HT-29 (cell line): ENCODE results near the gene UNKL. TPM values are rescaled to one million over a fixed set of nuclear protein-coding genes. Genes with fewer than 3 reads are reported as not detected.
"Not testable (repeated sequence)": the region's sequence is repeated elsewhere in the genome, so short reads cannot be mapped to it uniquely, and the experiment has no call there.

Source experiments
- DNase-seq: peaks from one replicate; pipeline ENCODE4 v3.0.0-alpha.2; 2015; ENCODE audit warnings: low spot score
- total RNA-seq: library from RNA; depleted of rRNA; stranded (reverse); fragments of >200 nt; shearing (Covaris generic); gene quantifications from 2 replicates; pipeline ENCODE4 v1.2.3, GENCODE V29; 2014

Gene UNKL
- total RNA-seq, 1 experiment from 2014 or later = 32.0 TPM

DNA sequence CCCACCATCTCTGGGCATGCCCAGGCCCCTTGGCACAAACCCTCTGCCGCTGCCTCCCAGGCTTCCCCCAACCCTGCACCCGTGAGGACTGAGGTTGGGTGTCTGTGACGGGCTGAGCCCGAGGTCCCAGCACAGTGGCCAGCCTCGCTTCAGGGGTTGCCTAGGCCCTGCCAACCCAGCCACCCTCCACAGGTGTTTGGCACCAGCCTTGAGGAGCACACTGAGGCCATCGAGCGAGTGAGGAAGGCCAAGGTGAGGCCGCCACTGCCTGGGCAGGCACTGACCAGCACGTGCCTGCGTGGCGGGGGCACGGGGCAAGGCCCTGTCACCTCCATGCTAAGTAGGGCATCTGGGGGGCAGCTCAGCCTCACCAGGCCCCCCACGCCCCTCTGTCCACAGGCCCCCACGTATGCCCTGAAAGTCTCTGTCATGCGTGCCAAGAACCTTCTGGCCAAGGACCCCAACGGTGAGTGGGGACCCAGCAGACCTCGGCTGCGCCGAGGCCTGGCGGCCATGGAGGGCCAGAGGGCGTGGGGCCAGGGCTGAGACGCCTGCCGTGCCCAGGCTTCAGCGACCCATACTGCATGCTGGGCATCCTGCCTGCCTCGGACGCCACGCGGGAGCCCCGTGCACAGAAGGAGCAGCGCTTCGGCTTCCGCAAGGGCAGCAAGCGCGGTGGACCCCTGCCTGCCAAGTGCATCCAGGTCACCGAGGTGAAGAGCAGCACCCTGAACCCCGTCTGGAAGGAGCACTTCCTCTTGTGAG is 73.6 kb downstream of the UNKL start:
- no peak for DNase-seq

DNA sequence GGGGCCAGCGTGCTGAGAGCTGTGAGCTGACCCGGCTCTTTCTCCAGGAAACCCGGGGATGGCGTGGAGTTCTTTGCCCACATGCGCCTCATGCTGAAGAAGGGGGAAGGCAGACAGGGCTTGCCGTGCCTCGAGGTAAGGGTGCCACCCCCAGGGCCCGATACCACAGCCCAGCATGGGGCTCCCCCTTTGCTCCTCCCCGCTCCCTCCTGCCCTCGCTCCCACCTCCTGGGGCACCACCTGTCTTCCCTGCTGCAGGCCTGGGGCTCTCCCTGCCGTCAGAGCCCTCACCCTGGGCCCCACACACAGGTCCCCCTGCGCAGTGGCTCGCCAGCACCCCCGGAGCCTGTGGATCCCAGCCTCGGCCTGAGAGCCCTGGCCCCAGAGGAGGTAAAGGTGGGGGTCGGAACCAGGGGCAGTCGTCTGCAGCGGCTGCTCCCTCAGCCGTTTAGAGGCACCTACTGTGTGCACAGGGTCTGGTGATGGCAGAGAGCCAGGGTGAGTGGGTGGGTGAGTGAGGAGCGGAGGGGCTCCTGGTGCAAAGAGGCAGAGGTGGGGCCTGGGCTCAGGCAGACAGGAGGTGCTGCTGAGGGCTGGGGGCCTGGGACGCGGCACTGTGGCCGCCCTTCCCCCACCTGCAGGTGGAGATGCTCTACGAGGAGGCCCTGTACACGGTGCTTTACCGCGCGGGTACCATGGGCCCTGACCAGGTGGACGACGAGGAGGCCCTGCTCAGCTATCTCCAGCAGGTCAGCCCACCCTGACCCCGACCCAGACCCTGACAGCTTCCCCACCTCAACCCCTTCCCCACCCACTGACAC is 75.4 kb downstream of the UNKL start:
- DNase-seq = no peak

DNA sequence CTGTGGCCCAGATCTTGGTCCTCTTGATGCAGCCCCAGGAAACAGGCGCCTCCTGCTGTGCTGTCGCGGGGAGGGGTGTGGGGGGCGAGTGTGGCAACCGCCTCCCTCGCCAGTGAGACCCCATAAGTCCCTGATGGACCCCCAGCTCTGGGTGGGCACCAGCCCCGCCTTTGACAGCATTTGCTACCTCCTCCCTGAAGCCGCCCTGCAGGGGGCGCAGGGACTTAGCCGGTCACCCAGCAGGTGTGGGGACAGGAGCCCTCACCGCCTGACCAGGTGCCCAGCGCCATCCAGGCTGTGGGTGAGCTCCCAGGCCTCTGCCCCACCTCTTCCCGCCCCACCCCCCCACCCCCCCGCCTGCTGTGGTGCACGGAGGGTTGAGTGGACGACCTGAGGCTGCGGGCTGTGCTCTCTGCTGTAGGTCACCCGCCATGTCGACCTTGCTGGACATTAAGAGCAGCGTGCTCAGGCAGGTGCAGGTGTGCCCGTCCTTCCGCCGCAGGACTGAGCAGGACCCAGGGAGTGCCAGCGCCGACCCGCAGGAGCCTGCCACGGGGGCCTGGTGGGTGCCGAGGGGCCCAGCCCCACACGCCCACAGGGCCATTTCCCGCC is 76.3 kb downstream of the UNKL start:
- peak; percentile 70 for DNase-seq

DNA sequence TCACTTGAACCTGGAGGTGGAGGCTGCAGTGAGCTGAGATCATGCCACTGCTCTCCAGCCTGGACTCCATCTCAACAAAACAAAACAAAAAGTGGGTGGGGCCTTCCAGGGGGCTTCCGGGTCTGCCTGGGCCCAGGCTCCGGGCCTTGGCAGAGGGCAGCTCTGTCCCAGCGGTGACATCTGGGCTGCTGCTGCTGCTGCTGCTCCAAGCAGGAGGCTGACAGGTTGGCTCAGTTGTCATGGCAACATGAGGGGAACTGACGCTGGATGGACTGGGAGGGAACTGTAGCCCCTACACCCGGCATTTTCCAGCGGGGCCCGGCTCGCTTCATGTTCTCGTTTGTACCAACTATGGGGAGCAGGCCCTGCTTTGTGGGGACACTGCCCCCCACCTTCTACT is 77.0 kb downstream of the UNKL start:
- DNase-seq = no peak

DNA sequence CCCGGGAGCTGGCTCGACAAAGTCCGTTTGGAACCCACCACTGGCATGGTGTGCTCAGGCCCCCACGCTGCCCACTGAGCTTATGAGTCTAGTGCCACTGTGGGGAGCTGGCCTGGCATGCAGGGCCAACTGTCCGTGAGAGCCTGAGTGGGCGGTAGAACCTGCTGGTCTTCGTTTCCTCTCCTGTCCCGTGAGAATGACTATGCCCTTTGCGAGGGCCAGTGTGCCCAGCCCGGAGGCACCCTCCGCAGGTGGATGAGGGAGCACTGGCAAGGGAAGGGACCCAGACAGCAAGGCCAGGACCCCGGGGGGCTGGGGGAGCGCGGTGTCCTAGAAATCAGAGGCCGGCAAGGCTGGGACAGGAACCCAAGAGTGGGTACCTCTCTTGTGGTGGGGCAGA is 77.9 kb downstream of the UNKL start:
- no peak for DNase-seq

DNA sequence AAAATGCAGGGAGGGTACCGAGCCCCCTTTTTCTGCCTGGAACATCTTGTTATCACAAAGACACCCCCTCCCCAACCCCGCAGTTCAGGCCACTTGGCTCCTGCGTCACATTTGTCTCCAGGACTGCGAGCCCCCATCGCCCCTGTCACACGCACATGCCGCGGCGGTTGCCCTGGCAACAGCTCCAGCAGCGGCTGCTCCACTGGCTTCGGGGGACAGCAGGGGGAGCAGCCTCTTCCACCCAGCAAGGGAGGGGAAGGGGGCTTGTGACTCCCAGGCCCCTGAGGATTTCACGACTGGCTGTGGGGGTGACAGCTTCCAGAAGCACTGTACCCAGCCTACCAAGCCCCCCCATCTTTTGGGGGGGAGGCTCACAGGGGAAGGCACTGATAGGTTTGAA is 78.5 kb downstream of the UNKL start:
- no peak for DNase-seq

DNA sequence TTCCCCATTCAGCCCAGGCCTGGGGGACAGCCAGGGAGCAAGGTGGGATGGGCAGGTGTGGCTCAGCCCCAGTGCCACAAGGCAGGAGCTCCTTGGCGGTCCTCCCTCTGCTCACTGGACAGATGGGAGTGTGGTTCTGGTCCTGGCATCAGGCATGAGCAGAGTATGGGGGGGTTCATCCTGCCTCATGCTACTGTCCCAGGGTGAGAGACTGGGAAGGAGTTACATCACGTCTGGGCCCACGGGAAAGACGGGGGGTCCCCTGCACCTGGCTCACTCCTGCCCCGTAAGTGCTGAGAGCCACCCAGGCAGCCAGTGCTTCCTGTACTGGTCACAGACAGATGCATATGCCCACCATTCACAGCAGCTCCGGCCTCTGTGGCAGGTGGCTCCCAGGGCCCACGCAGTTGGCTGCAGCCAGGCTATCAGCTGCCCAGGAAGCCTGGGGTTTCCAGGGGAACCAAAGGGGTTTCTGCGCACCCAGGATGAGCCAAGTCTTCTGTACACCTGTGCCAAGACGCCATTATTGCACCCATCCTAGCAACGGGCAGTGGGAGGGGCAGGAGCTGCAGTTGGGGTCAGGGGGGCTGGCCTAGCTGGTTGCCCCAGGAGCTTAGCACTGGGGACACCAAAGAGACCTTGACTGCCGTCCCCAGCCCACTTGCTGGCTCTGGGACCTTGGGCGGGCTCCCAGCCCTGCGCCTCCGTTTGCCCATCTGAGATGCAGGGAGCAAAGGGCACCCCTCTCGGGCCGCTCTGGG is 79.1 kb downstream of the UNKL start:
- no peak for DNase-seq

DNA sequence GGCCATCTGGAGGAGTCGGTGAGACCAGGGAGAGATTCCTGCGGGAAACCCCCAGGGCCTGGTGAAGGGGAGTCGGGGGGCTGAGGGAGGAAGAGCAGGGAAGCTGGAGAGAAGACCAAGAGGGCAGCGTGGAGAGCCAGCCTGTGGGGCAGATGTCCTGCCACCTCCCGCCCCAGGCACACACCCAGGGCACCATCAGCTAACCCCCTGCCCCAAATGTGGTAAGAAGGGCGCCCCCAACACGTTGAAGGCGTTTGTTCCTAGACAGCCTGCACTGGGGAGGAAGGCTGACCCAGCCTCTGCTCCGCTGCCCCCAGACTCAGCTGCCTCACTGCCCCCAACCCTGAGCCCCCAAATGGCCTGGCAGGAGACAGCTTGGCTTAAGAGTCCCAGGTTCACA is 79.8 kb downstream of the UNKL start:
- no peak for DNase-seq

DNA sequence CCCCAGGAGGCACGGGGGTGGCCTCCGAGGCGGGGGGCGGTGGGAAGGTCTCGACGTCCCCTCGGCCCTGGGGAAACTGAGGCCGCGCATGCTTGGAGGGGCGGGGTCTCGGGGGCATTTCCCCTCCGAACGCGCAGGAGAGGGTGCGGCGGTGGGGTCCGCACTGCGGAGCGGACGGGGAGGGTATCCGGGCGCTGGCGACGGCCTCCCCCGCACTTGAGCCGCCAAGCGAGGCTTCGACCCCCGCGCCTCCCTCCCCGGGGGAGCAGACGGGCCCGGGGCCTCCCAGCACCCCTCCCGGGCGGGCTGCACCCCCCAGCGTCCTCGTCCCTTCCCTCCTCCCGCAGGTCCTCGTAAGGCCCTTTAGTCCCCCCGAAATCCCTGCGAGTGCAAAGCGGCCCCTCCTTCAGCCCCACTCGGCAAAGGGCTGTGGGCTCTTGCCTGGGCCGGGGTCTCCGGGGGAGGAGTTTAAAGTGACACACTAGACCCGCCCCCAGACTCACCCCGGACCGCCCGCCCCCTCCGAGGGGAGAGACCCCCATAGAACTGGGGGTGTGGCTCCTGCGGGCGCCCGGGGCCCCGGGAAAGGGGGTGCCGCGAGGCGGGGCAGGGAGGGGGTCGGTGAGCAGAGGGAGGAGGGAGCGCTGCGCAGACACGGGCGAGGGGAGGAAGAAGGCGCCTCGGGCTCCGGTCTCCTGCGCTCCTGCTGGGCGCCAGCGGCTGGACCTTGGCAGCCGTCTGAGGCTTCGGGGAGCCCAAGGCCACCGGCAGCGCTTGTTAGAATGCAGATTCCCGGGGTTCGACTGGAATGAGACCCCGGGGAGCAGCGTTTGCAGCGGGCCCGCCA is 80.4 kb downstream of the UNKL start:
- DNase-seq = no peak

DNA sequence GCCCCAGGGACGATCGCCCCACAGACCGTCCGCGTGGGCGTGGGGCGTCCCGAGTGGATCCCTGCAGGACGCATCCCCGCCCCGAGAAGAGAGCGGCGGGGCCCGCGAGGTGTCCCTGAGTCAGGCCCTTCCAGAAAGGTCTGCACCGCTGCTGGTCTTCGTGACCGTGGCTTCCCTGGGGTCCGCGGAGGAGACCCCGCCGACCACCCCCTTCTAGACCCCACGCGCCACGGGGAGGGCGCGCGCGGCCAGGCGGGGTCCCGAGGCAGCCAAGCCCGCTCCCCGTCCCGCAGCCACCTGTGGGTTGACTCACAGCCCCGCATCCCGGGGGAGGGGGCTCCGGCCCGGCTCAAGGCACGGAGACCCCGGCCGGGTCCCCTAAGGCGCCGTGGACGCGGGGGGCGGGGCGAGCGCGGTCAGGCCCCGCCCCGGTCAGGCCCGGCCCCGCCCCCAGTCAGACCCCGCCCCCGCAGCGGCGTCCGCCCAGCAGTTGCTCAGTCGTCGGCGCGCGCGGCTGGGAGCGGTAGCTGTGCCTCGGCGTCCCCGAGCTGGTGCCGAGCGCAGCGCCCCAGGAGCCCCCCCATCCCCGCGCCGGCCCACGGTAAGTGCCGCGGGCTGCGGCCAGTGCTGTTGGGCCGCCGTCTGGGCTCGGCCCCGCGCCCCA is 81.2 kb downstream of the UNKL start, which contains the start of gene BAIAP3:
Gene BAIAP3, plus strand, starts transcription at position 497 of the 664 bp plus-strand sequence. CDS start 4,905 bp downstream, outside the sequence.
- DNase-seq = peak; percentile 44

DNA sequence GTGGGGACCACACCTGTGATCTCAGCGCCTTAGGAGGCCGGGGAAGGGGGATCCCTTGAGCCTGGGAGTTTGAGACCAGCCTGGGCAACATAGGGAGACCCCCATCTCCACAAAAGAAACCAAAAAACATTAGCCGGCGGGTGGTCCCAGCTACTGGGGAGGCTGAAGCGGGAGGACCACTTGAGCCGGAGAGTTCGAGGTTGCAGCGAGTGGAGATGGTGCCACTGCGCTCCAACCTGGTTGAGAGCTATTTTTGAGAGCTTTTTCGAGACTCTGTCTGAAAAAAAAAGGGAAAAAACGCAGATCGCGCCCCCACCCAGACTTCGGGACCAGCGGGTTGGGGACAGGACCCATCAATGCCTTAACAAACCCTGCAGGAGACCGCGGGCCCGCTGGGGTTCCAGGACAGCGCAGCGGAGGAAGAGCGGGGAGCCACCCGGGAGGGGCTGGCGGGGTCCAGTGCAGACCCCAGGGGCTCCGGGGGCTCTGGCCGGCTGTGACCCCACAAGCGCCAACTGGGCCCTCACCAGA is 81.8 kb downstream of the UNKL start:
- DNase-seq = no peak

DNA sequence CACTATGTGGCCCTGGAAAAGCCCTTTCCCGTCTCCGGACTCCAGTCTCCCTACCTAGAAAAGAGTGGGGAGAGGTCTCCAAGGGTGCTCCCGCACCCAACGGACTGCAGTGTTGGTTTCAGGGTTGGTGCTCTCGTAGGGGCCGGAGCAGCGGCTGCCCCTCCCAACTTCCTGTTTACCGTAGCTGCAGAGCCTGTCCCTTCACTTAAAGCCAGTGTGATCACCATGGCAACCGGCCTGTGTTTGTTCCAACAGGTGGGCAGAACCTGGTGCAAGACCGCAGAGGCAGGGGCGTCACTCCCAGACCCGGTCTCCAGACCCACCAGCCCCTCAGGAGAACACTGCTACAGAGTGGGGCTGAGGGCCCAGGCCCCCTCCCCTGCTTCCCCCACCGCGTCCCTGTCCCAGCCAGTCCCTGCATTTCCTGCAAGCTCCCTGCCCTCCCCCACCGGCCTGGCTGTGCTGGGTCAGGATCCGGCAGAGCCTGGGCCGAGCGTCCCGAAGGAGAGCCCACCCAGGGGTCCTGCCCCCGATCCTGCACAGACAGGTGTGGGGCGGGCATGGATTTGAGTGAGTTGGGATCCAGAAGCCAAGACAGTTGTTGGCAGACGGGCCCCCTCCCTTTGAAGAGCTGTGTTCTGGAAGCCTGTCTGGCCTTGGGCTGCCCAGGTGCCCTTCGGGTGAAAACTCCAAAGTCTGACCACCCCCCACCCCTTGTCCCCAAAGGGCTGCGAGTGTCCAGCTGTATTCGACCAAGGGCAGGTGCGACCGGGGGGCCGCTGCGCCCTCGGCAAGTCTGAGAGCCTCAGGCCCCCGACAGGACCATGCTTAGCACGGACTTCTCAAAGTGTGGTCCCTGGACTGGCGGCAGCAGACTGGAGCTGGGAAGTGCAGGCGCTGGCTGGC is 82.5 kb downstream of the UNKL start:
- DNase-seq = peak; percentile 98

DNA sequence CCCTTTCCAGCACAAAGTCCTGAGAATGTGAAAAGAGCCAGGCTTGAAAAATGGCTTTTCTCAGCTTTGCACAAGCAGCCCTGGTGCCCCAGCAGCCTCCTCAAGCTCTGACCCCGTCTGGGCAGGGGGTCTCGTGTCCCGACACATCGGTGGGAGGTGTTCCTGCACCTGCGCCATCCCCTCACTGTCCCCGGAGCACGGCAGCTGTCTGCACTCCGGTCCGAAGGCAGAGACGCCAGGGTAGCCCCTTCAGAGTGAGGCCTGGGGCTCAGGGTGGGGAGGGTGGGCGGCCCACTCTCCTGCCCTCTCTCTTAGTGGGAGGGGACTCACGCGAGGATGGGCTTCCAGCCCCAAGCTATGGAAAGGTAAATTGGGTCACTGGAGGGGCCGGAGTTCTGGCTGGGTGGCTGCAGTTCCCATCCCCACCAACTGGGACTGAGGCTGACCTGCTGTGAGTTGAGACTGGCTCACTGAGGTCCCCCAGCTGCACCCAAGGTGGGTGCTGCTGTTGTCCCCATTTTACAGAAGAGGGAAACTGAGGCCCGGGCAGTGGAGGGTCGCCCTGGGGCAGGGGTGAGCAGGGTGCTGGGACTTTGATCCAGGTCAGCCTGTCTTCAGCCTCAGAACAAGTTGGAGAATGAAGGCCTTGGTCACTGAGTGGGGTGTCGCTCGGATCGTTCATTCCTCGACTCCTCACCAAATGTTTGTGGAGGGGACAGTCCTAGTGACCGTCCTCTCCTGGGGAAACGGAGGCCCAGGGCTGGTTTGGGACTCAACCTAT is 83.4 kb downstream of the UNKL start:
- no peak for DNase-seq

DNA sequence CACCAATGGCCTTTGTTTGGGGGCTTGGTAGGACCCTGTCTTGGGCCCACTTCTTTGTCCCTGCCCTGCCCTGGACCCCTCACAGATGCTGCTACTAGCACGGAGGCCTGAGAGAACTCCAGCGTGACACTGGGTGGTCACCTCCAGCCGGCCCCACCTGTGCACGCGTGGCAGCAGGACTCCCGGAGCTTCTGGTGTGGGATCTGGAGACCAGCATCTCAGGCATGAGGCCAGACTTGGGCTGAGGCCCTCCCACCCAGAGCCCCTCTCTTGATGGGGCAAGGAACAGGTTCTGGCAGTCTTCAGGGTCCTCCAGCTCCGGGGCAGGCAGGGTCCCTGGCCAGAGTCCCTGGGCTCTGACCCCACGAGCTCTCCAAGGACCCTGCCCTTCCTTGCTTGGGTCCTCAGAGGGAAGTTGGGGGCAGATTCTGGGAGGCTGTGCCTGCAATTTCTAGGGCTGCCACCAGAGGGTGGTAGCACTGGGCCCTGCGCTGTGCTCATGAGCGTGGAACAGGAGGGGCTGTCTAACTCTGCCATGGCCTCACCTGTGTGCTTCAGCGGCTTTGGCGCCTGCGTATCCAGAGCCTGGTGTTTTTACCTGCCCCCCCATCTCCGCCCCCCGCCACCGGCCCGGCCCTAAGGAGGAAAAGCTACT is 84.1 kb downstream of the UNKL start:
- peak; percentile 69 for DNase-seq

DNA sequence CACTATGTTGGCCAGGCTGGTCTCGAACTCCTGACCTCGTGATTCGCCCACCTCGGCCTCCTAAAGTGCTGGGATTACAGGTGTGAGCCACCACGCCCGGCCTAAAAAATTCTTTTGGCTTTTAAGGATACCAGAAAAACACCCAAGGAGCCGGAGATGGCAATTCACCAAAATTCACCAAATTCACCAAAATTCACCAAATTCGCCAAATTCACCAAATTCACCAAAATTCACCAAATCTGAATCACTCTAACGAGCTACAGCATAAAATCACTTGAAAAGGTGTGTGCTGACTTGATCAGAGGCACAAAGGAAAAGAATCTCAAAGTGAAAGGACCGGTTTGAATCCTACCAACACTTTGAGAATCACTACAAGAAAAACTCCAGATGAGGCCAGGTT is 85.5 kb downstream of the UNKL start:
- DNase-seq = not testable (repeated sequence)

DNA sequence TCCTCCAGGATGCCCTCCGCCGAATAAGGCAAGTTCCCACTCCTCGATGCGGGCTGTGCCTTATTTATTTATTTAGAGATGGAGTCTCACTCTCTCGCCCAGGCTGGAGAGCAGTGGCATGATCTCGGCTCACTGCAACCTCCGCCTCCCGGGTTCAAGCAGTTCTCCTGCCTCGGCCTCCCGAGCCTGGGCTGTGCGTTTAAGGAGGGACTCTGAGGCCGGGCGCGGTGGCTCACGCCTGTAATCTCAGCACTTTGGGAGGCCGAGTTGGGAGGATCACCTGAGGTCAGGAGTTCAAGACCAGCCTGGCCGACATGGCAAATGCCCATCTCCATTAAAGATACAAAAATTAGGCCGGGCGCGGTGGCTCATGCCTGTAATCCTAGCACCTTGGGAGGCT is 86.4 kb downstream of the UNKL start:
- DNase-seq = not testable (repeated sequence)

DNA sequence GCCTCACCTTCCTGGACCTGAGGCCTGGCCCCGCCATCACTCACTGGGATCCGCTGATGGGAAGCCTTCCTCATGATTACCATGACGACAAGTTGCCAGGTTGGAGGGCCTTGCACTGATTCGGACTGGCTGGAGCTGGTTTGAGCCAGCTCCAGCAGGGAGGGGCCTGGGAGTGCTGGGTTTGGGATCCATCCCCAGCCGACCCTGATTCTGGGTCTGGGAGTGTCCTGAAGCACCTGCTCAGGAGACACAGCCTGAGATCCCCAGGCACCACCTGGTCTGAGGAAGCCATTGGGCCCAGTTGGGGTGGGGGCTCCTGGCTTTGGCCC is 86.9 kb downstream of the UNKL start:
- no peak for DNase-seq
